ENCODE results near the gene CALCOCO2. TPM values are rescaled to one million over a fixed set of nuclear protein-coding genes. Genes with fewer than 3 reads are reported as not detected.

Gene CALCOCO2
- total and polyA plus RNA-seq, 2 of the 13 experiments (the other 11 are each of a cell fraction or from before 2014, with no cell fraction given), result 72.9 to 111 TPM

- TF ChIP-seq, protein P1, sequence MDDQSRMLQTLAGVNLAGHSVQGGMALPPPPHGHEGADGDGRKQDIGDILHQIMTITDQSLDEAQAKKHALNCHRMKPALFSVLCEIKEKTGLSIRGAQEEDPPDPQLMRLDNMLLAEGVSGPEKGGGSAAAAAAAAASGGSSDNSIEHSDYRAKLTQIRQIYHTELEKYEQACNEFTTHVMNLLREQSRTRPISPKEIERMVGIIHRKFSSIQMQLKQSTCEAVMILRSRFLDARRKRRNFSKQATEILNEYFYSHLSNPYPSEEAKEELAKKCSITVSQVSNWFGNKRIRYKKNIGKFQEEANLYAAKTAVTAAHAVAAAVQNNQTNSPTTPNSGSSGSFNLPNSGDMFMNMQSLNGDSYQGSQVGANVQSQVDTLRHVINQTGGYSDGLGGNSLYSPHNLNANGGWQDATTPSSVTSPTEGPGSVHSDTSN (CRISPR knock-in tag; IDR thresholded peaks at IDR 0.05; ENCODE audit: borderline replicate concordance), result no peak
- TF ChIP-seq SRSF4 (IDR thresholded peaks at IDR 0.05; ENCODE audit: low read depth, low read length, poor library complexity, severe bottlenecking) (no peak), MAFF (IDR thresholded peaks at IDR 0.05; ENCODE audit: low read depth, low read length) (no peak), RFX1 (IDR thresholded peaks at IDR 0.05) (peak; percentile 19; the same call in 1 of the 2 replicates), FOXK1 (CRISPR knock-in tag; IDR thresholded peaks at IDR 0.05; ENCODE audit: borderline replicate concordance, low read depth) (peak; percentile 89), ZSCAN31 (CRISPR knock-in tag; IDR thresholded peaks at IDR 0.05; ENCODE audit: low read depth) (peak; percentile 70; the same call in 1 of the 2 replicates), MYC (CRISPR knock-in tag; IDR thresholded peaks at IDR 0.05; ENCODE audit: borderline replicate concordance) (peak; percentile 95), GPBP1L1 (CRISPR knock-in tag; IDR thresholded peaks at IDR 0.05) (no peak), ZNF563 (CRISPR knock-in tag; IDR thresholded peaks at IDR 0.05) (peak; percentile 66), ZNF510 (CRISPR knock-in tag; IDR thresholded peaks at IDR 0.05; ENCODE audit: low read depth) (peak; percentile 62; the same call in 1 of the 2 replicates), ZNF792 (CRISPR knock-in tag; IDR thresholded peaks at IDR 0.05) (peak; percentile 95), ZNF17 (CRISPR knock-in tag; IDR thresholded peaks at IDR 0.05) (no peak), SMC3 (IDR thresholded peaks at IDR 0.05; ENCODE audit: low read length) (no peak), ZNF280B (CRISPR knock-in tag; IDR thresholded peaks at IDR 0.05; ENCODE audit: borderline replicate concordance) (peak; percentile 83; the same call in 1 of the 2 replicates), CTCF (CRISPR knock-in tag; IDR thresholded peaks at IDR 0.05) (peak; percentile 80), HDAC1 (CRISPR knock-in tag; IDR thresholded peaks at IDR 0.05) (peak; percentile 88), NCOA5 (CRISPR knock-in tag; IDR thresholded peaks at IDR 0.05) (peak; percentile 47; the same call in 1 of the 2 replicates), KMT2B (CRISPR knock-in tag; IDR thresholded peaks at IDR 0.05) (peak; percentile 93)
- TF ChIP-seq, protein P2, sequence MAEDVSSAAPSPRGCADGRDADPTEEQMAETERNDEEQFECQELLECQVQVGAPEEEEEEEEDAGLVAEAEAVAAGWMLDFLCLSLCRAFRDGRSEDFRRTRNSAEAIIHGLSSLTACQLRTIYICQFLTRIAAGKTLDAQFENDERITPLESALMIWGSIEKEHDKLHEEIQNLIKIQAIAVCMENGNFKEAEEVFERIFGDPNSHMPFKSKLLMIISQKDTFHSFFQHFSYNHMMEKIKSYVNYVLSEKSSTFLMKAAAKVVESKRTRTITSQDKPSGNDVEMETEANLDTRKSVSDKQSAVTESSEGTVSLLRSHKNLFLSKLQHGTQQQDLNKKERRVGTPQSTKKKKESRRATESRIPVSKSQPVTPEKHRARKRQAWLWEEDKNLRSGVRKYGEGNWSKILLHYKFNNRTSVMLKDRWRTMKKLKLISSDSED (CRISPR knock-in tag; IDR thresholded peaks at IDR 0.05), result no peak
- TF ChIP-seq, protein P3, sequence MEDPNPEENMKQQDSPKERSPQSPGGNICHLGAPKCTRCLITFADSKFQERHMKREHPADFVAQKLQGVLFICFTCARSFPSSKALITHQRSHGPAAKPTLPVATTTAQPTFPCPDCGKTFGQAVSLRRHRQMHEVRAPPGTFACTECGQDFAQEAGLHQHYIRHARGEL (CRISPR knock-in tag; IDR thresholded peaks at IDR 0.05), result peak; percentile 84; the same call in 1 of the 2 replicates
- TF ChIP-seq, protein P4, sequence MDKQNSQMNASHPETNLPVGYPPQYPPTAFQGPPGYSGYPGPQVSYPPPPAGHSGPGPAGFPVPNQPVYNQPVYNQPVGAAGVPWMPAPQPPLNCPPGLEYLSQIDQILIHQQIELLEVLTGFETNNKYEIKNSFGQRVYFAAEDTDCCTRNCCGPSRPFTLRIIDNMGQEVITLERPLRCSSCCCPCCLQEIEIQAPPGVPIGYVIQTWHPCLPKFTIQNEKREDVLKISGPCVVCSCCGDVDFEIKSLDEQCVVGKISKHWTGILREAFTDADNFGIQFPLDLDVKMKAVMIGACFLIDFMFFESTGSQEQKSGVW (CRISPR knock-in tag; IDR thresholded peaks at IDR 0.05; ENCODE audit: borderline replicate concordance), result no peak
Observed at GRCh38 chr17:48908047-48908843, 77.4 kb downstream of the CALCOCO2 start, which contains the start of gene UBE2Z (continued).
